Measurements from ENCODE around the gene SYT7. TPM values are rescaled to one million over a fixed set of nuclear protein-coding genes. Genes with fewer than 3 reads are reported as not detected.

Gene SYT7
- total and polyA plus RNA-seq, 4 donors: 2.1 to 114 (median 30.8) TPM

GRCh38 chr11:61534933-61535839, 45.7 kb downstream of the SYT7 start:
- Histone ChIP-seq H3K27me3 (ENCODE audit: control insufficient read depth in 4 of 4, insufficient read depth in 4 of 4, low read length in 3 of 4) (no peaks in the 10 kb centered on the region), H3K9ac (ENCODE audit: low read depth in 1 of 2, low read length in 2 of 2) (no peak overlapping the region), H3K27ac (ENCODE audit: low read depth in 1 of 2, low read length in 2 of 2) (no peak overlapping the region), H3K9me3 (ENCODE audit: control insufficient read depth in 4 of 4, low read length in 3 of 4) (no peaks in the 10 kb centered on the region), H3K4me3 (ENCODE audit: low read depth in 1 of 3, low read length in 3 of 3) (no peak overlapping the region), H3K36me3 (ENCODE audit: control insufficient read depth in 4 of 4, insufficient read depth in 3 of 4, low read depth in 1 of 4, low read length in 3 of 4) (no peaks in the 10 kb centered on the region), H3K4me1 (ENCODE audit: control insufficient read depth in 4 of 4, insufficient read depth in 4 of 4, low read length in 3 of 4) (peaks cover 9 to 39% (median 29%) of the 10 kb centered on the region in 4 donors)
- DNase-seq (ENCODE audit: low spot score): no peak
- 77% methylated on average over 32 of the region's 32 CpGs for WGBS
- TF ChIP-seq GABPA (IDR thresholded peaks at IDR 0.05 in 1 of 2, conservative IDR thresholded peaks at IDR 0.05 in 1 of 2): no peak
- no peak for TF ChIP-seq FOXA2 (IDR thresholded peaks at IDR 0.05)
- TF ChIP-seq, protein P1, sequence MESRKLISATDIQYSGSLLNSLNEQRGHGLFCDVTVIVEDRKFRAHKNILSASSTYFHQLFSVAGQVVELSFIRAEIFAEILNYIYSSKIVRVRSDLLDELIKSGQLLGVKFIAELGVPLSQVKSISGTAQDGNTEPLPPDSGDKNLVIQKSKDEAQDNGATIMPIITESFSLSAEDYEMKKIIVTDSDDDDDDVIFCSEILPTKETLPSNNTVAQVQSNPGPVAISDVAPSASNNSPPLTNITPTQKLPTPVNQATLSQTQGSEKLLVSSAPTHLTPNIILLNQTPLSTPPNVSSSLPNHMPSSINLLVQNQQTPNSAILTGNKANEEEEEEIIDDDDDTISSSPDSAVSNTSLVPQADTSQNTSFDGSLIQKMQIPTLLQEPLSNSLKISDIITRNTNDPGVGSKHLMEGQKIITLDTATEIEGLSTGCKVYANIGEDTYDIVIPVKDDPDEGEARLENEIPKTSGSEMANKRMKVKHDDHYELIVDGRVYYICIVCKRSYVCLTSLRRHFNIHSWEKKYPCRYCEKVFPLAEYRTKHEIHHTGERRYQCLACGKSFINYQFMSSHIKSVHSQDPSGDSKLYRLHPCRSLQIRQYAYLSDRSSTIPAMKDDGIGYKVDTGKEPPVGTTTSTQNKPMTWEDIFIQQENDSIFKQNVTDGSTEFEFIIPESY (IDR thresholded peaks at IDR 0.05): no peak
- TF ChIP-seq, protein P2, sequence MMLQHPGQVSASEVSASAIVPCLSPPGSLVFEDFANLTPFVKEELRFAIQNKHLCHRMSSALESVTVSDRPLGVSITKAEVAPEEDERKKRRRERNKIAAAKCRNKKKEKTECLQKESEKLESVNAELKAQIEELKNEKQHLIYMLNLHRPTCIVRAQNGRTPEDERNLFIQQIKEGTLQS (IDR thresholded peaks at IDR 0.05): no peak
- no peak for TF ChIP-seq NR2F2 (IDR thresholded peaks at IDR 0.05)
- no peak for TF ChIP-seq HNF4A (conservative IDR thresholded peaks at IDR 0.05)
- TF ChIP-seq CTCF (IDR thresholded peaks at IDR 0.05; ENCODE audit: low read depth, low read length, missing input control): no peak
- TF ChIP-seq RAD21 (IDR thresholded peaks at IDR 0.05): no peak
- TF ChIP-seq YY1 (IDR thresholded peaks at IDR 0.05): no peak
- no peak for TF ChIP-seq HNF4G (IDR thresholded peaks at IDR 0.05)
- TF ChIP-seq JUND (IDR thresholded peaks at IDR 0.05): no peak
- no peak for TF ChIP-seq SP1 (IDR thresholded peaks at IDR 0.05)
- no peak for TF ChIP-seq RXRA (IDR thresholded peaks at IDR 0.05)
- no peak for TF ChIP-seq MAX (IDR thresholded peaks at IDR 0.05)
- no peak for TF ChIP-seq EGR1 (IDR thresholded peaks at IDR 0.05; ENCODE audit: low read depth in 2 of 2)
- TF ChIP-seq, protein P3, sequence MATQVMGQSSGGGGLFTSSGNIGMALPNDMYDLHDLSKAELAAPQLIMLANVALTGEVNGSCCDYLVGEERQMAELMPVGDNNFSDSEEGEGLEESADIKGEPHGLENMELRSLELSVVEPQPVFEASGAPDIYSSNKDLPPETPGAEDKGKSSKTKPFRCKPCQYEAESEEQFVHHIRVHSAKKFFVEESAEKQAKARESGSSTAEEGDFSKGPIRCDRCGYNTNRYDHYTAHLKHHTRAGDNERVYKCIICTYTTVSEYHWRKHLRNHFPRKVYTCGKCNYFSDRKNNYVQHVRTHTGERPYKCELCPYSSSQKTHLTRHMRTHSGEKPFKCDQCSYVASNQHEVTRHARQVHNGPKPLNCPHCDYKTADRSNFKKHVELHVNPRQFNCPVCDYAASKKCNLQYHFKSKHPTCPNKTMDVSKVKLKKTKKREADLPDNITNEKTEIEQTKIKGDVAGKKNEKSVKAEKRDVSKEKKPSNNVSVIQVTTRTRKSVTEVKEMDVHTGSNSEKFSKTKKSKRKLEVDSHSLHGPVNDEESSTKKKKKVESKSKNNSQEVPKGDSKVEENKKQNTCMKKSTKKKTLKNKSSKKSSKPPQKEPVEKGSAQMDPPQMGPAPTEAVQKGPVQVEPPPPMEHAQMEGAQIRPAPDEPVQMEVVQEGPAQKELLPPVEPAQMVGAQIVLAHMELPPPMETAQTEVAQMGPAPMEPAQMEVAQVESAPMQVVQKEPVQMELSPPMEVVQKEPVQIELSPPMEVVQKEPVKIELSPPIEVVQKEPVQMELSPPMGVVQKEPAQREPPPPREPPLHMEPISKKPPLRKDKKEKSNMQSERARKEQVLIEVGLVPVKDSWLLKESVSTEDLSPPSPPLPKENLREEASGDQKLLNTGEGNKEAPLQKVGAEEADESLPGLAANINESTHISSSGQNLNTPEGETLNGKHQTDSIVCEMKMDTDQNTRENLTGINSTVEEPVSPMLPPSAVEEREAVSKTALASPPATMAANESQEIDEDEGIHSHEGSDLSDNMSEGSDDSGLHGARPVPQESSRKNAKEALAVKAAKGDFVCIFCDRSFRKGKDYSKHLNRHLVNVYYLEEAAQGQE (IDR thresholded peaks at IDR 0.05): no peak

Data from liver (tissue), 9 donors.